Renal pelvis (tissue), 4 donors: ENCODE measurements around the gene MARCHF2. TPM values are rescaled to one million over a fixed set of nuclear protein-coding genes. Genes with fewer than 3 reads are reported as not detected.
"Not testable (repeated sequence)": the region's sequence is repeated elsewhere in the genome, so short reads cannot be mapped to it uniquely, and the experiment has no call there.

Source experiments
- DNase-seq: peaks from one replicate; pipeline ENCODE4 v3.0.0-alpha.2; 2013
- polyA plus RNA-seq, 3 donors: library from polyadenylated mRNA; unstranded; fragments of 120-200 nt; gene quantifications; one replicate each; pipeline ENCODE4 v1.2.1, GENCODE V29; 2013; ENCODE audit not compliant: insufficient read length in 3 of 3

Gene MARCHF2
- polyA plus RNA-seq, 3 donors: 16.4 to 19.3 (median 16.6) TPM

DNA sequence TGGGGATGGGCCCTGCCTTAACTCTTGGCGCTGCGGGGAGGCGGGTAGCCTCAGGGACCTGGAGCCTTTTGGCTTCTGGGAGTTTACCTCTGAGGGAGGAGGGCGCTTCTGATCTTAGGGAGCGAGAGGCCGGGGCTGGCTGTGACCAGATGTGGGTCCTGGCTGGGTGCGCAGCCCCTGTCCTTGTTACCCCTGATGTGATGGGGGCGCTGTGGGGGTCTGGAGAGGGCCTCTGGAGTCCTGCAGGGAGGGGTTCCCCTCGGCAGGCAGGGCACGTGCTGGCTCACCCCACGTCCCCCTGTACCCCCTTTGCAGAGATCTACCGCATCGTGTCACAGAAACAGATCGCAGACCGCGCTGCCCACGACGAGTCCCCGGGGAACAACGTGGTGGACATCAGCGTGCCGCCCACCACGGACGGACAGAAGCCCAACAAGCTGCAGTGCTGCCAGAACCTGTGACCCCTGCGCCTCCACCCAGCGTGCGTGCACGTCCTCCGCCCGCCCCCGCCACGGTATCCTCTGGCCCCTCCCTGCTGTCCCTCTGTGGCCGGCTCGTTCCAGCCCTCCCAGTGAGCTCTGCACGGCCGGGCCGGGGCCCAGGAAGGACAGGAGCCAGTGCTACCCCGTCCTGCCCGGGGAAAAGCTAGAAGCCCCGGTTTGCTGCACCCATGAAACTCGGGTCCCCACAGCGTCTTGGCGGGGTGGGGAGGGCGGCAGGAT lies 9.8 kb upstream of the MARCHF2 start:
- DNase-seq: no peak

DNA sequence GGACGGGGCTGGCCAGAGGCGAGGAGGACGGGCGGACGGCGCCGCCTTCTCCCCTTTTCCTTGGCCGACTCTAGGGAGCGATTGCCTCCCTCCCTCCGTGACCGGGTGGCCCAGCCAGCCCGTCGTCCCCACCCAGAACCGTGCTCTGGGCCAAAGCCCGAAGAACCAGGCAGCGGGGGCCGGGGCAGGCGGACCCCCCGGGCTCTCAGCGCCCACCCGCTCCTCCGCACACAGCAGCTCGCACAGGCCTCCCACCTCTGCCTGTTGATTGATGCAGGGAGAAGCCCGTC lies 9.3 kb upstream of the MARCHF2 start:
- no peak for DNase-seq

DNA sequence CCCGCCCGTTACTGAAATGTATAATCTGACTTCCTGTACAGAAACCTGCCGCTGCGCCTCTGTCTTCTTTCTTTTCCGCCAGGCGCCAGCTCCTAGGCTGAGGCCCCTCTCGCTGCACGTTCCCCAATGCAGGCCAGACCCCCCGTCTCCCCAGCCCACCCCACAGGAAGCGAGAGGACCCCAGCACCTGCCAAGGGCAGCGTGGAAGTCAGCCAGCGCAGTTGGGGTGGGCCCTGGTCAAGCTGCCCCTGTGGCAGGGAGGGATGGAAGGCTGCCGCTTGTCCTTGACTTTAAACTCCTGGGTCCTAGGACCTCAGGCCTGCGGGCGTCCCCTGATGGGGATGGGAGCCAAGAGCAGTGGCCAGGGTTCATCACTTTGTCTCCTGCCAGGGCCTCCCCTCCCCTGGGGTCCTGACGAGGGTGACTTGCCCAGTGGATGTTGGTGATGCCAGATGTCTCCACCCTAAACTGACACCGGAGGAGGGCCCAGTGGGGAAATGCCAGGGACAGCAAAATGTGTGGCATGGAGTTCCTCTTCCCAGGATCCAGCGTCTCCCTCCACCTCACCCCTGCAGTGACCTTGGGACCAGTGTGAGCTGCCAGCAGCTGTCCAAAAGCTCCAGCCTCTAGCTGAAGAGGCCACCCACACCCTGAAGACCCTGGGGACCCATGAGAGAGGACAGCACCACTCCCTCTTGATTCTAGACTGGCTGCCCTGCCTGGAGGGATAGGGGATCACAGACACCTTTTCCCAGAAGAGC lies 8.5 kb upstream of the MARCHF2 start:
- DNase-seq: no peak

DNA sequence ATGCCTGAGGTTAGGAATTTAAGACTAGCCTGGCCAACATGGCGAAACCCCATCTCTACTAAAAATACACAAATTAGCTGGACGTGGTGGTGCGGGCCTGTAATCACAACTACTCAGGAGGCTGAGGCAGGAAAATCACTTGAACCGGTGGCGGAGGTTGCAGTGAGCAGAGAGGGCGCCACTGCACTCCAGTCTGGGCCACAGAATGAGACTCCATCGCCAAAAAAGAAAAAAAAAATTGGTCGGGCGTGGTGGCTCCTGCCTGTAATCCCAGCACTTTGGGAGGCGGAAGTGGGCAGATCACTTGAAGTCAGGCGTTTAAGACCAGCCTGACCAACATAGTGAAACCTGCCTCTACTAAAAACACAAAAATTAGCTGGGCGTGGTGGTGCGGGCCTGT lies 2.4 kb upstream of the MARCHF2 start:
- not testable (repeated sequence) for DNase-seq

- DNase-seq: no peak
Observed at GRCh38 chr19:8413629-8413995, 507 bp downstream of the MARCHF2 start.

DNA sequence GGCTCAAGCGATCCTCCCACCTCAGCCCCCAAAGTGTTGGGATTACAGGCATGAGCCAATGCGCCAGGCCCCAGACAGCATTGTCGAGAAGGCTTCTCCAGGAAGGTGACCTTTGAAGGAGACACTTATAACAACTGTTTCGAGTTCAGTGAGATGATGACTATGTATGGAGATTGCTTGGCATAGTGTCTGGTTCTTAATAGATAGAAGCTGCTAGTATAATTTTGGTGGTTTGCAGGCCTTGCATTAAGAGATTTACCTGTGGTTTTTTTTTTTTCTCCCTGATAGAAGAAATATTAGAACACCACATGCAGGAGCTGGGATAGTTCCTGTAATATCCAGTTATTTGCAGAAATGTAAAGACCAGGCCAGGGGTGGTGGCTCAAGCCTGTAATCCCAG lies 3.7 kb downstream of the MARCHF2 start:
- no peak for DNase-seq

DNA sequence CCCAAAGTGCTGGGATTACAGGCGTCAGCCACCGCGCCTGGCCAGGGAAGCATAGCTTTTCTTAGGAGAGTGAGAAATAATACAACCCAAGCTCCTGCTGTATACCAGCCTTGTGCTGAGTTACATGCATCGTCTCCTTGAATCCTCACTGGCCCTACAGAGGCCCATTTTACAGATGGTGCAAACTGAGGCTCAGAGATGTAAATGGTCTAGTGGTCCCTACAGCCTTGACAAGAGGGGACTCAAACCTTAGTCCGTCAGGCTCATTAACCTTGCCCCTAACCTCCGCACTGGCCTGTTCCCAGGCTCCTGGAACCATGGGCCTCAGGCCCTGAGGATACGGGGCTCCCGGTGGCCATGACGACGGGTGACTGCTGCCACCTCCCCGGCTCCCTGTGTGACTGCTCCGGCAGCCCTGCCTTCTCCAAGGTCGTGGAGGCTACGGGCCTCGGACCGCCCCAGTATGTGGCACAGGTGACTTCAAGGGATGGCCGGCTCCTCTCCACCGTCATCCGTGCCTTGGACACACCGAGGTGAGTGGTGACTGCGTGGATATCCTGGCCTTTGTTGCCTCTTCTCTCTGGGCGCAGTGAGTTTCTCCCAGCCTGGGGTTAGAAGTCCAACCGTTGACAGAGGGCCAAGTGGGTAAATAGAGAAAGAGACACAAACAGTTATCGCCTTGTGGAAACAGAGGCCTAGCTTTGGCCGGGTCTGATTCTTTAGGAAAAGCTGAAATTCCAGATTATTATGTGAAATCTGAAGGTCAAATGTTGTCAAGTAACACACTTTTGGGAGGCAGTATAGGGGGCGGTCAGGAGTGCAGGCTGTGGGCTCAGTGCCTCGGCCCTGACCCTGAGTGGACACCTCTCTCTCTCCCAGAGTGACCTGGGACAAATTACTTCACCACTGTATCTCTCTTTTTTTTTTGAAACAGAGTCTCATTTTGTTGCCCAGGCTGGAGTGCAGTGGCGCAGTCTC lies 8.7 kb downstream of the MARCHF2 start:
- DNase-seq: no peak

DNA sequence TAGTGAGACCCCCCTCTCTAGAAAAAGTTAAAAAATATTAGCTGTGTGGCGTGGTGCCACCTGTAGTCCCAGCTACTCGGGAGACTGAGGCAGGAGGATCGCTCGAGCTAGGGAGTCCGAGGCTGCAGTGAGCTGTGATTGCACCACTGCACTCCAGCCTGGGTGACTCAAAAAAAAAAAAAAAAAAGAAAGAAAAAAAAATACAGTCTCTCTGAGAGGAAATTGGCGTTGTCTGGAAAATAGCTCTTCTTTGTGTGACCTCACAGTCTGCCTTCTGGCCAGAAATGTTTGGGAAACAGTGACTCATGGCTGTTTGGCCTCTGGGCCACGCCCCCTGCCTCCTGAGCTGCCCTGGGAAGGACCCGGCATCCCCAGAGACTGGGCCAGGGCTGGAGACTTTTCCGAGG lies 10.7 kb downstream of the MARCHF2 start:
- DNase-seq: no peak

GRCh38 chr19:8425331-8425730 lies 12.2 kb downstream of the MARCHF2 start:
- DNase-seq: not testable (repeated sequence)

DNA sequence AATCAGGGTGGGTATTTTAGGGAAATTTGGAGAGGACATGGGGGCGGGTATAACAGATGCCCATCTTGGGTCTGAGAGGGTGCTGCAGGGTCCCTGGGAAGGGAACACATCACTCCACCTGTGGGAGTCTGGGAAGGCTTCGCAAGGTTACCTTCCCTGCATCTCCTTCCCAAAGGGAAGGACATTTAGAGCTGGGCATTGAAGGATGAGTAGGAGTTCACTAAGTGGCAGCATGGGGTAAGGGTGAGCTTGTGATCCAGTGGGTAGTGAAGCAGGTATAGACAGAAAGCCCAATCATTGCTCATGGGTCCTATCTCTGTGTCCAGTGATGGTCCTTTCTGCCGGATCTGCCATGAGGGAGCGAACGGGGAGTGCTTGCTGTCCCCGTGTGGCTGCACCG lies 13.2 kb downstream of the MARCHF2 start:
- no peak for DNase-seq

- no peak for DNase-seq
Observed at GRCh38 chr19:8429044-8429443, 15.9 kb downstream of the MARCHF2 start.

DNA sequence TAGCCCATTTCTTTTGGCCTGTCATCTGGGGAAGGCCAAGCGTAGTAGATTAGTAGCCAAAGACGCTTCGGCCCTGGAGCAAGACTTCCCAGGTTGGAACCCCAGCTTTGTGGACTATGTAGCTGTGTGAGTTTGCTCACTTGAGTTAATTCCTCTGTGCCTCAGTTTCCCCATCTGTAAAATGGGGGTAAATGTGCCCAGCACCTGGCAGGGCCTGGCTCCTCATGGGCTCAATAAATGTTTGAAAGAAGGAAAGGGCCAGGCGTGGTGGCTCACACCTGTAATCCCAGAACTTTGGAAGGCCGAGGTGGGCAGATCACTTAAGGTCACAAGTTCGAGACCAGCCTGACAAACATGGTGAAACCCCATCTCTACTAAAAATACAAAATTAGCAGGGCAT lies 16.7 kb downstream of the MARCHF2 start:
- no peak for DNase-seq

DNA sequence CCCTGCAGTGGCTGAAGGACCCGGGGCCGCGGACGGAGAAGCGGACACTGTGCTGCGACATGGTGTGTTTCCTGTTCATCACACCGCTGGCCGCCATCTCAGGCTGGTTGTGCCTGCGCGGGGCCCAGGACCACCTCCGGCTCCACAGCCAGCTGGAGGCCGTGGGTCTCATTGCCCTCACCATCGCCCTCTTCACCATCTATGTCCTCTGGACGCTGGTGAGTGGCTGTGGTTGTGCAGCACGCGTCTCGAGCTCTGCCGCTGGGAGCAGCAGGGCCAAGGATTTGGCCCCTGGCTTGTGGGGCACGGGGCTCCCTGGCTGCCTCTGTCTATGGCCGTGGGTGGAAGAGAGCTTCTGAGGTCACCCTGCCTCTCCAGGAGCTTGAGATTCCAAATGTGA lies 17.5 kb downstream of the MARCHF2 start:
- DNase-seq: no peak

- DNase-seq: no peak
Observed at GRCh38 chr19:8438236-8438635, 25.1 kb downstream of the MARCHF2 start.

DNA sequence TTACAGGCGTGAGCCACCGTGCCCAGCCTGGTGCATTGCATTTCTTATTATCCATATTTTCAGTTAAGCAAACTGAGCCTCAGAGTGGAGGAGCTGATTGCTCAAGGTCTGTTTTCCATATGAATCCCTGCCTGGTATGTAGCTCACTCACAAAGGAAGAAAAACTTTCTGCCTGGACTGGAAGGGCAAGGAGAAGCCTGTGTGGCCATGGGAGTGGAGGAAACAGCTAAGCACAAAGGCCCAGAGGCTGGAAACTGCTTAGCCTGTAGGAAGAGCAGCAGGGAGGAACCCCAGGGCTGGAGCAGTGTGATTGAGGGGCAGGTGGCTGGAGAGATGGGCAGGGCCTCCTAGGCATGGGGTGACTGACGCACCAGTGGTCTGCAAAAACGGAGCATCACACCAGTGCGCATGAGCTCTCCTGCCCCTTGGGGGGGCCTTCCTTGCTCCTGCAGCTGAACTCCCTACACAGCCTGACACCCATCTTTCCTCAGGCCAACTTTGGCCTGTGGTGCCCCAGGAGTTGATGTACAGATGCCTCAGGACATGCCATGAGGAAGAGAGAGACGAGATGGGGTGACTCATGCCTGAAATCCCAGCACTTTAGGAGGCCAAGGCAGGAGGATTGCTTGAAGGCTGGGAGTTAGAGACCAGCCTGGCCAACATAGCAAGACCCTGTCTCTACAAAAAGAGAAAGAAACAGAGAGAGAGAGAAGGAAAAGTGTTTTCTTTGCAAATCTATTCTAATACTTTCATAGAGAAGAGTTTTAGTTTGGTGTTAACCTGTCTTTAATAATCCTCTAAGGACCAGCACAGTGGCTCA lies 28.8 kb downstream of the MARCHF2 start:
- DNase-seq: no peak

DNA sequence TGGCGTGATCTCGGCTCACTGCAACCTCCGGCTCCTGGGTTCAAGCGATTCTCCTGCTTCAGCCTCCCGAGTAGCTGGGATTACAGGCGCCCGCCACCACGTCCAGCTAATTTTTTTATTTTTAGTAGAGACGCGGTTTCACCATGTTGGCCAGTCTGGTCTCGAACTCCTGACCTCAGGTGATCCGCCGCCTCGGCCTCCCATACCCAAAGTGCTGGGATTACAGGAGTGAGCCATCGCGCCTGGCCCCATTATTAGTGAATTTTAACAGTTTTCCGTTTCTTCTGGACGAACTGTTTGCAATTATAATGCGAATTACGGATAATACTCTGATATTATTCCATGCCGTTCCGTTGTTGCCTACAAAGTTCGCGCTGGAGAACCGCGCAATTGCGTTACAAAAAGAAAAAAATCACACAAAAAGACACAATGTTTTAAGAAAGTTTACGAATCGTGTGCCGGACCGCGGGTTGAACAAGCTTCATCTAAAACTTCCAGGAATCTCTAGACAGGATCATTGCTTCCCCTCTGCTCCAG lies 31.1 kb downstream of the MARCHF2 start:
- DNase-seq: not testable (repeated sequence)

DNA sequence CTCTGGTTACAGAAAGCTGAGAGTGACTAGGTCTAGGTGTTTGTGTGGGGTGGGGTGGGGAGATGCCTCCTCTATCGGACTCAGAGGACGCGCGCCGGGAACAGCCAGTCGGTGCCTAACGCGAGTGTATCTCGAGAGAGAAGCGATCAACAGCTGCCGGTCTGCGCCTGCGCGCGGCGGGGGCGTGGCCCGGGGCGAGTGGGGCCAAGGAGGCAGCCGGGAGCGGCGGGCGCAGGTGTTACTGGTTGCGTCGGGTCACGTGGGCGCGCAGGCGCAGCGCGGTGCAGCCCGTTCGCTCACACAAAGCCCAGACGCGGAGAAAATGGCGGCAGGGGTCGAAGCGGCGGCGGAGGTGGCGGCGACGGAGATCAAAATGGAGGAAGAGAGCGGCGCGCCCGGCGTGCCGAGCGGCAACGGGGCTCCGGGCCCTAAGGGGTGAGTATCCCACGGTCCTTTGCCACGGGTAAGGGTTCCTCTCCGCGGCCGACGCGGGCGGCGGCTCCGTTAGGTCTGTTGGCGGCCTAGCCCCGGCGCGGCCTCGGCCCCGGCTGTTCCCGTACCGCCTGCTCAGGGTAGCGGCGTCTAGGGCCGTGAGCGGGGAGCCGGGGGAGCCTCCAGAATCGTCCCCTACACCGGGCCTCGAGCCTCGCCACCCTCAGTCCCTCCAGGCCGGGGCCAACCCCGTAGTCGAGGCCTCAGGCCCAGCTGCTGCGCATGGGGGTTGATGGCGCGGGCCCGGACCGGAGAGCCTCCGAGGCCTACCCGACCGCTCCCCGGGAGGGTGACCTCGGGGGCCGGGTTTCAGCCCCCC lies 31.8 kb downstream of the MARCHF2 start, which contains the start of gene HNRNPM:
HNRNPM (plus strand) TSS at position 299 of the 811 bp plus-strand sequence; CDS start at position 323, 24 bp downstream.
- peak; percentile 97 for DNase-seq

- DNase-seq: no peak
Observed at GRCh38 chr19:8445488-8446001, 32.4 kb downstream of the MARCHF2 start.

GRCh38 chr19:8446061-8446709 lies 33.1 kb downstream of the MARCHF2 start:
- DNase-seq: no peak

DNA sequence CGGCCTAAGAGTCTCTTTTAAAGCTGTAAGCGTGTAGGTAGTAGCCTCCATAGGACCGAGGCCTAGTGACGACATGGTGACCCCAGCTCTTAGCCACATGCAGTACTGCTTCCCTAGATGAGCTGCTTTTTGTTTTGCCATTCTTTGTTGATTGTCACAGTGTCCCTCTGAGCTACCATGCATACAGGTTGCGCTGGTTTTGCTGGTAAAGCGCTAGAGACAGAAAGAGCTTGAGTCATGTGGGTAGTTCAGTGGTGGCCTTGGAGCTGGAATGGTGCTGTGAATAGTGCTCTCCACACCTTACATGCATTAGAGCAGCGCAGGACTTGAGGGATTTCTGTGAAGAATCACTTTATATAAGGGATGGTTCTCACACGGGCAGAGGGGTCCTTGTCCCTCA lies 36.7 kb downstream of the MARCHF2 start:
- no peak for DNase-seq
